ENCODE data around the gene ZNF521.

- TF ChIP-seq CHD2 (IDR thresholded peaks at IDR 0.05; ENCODE audit: borderline replicate concordance, low read depth, low read length), result no peak
- TF ChIP-seq YY1 (IDR thresholded peaks at IDR 0.05; ENCODE audit: low read depth, low read length), result no peak
- TF ChIP-seq, protein P1, sequence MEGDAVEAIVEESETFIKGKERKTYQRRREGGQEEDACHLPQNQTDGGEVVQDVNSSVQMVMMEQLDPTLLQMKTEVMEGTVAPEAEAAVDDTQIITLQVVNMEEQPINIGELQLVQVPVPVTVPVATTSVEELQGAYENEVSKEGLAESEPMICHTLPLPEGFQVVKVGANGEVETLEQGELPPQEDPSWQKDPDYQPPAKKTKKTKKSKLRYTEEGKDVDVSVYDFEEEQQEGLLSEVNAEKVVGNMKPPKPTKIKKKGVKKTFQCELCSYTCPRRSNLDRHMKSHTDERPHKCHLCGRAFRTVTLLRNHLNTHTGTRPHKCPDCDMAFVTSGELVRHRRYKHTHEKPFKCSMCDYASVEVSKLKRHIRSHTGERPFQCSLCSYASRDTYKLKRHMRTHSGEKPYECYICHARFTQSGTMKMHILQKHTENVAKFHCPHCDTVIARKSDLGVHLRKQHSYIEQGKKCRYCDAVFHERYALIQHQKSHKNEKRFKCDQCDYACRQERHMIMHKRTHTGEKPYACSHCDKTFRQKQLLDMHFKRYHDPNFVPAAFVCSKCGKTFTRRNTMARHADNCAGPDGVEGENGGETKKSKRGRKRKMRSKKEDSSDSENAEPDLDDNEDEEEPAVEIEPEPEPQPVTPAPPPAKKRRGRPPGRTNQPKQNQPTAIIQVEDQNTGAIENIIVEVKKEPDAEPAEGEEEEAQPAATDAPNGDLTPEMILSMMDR (IDR thresholded peaks at IDR 0.05 in 2 of 3, conservative IDR thresholded peaks at IDR 0.05 in 1 of 3; ENCODE audit: control insufficient read depth in 2 of 3, extremely low read depth in 1 of 3, insufficient read depth in 1 of 3, low read depth in 3 of 3, low read length in 3 of 3), result no peak
- no peak for TF ChIP-seq USF2 (IDR thresholded peaks at IDR 0.05; ENCODE audit: borderline replicate concordance, low read depth, low read length)
These were observed 72.0 kb downstream of the ZNF521 start for GRCh38 chr18:25279961-25280360.
